K562 (cell line): ENCODE results near the gene TBC1D1. TPM values are rescaled to one million over a fixed set of nuclear protein-coding genes. Genes with fewer than 3 reads are reported as not detected.

ENCODE experiments used
- ARNT ChIP-seq, 2 experiments: fragments of 450-650 bp; IDR thresholded peaks; 2 replicates each; pipeline ENCODE4 v1.6.1; 2016; ENCODE audit warnings: mild to moderate bottlenecking in 1 of 2
- BCL6 ChIP-seq: fragments of 250-450 bp; sonication (Bioruptor Pico); IDR thresholded peaks from 2 replicates; pipeline ENCODE4 v1.4.0; 2020
- CREBBP ChIP-seq: IDR thresholded peaks from one replicate; pipeline ENCODE4 v1.6.1; 2012; ENCODE audit warnings: low read depth, mild to moderate bottlenecking, control low read depth, inconsistent platforms, low read length
- E2F1 ChIP-seq: sonication (generic); formaldehyde crosslinking; IDR thresholded peaks from 2 replicates; pipeline ENCODE4 v1.8.1; 2023; ENCODE audit warnings: mild to moderate bottlenecking, missing genetic modification reagents, moderate library complexity
- ELK1 ChIP-seq: sonication (generic); formaldehyde crosslinking; IDR thresholded peaks from 2 replicates; pipeline ENCODE4 v1.8.1; 2022; ENCODE audit warnings: missing genetic modification reagents
- EWSR1 ChIP-seq: fragments of 450-650 bp; IDR thresholded peaks from 2 replicates; pipeline ENCODE4 v1.6.1; 2018; ENCODE audit warnings: borderline replicate concordance, mild to moderate bottlenecking, low read depth, moderate library complexity; ENCODE audit not compliant: partially characterized antibody
- GTF2F1 ChIP-seq: IDR thresholded peaks from 2 replicates; pipeline ENCODE4 v1.6.1; 2011; ENCODE audit warnings: low read depth, low read length, improper control_type of control experiment
- KDM1A ChIP-seq, 2 experiments: fragments of 450-650 bp; IDR thresholded peaks; 2 replicates each; pipeline ENCODE4 v1.6.1; 2016; ENCODE audit warnings: mild to moderate bottlenecking in 2 of 2
- KLF13 ChIP-seq: fragments of 450-650 bp; IDR thresholded peaks from 2 replicates; pipeline ENCODE4 v1.6.1; 2016; ENCODE audit warnings: missing genetic modification characterization, low read depth, mild to moderate bottlenecking, missing compliant biosample characterization, moderate library complexity, borderline replicate concordance
- MAFF ChIP-seq: IDR thresholded peaks from 2 replicates; pipeline ENCODE4 v1.6.1; 2012; ENCODE audit warnings: low read length, improper control_type of control experiment
- MAZ ChIP-seq, 2 experiments: fragments of 450-650 bp in 1 of 2; sonication (generic) in 1 of 2; formaldehyde crosslinking; IDR thresholded peaks in 1 of 2; conservative IDR thresholded peaks in 1 of 2; 2 replicates each; pipeline versions ENCODE4 v1.4.0 to v1.5.0; 2020; ENCODE audit warnings: mild to moderate bottlenecking in 1 of 2, missing genetic modification reagents in 1 of 2
- MECOM ChIP-seq: fragments of 250-450 bp; sonication (Bioruptor Pico); IDR thresholded peaks from 2 replicates; pipeline ENCODE4 v1.8.0; 2022; ENCODE audit warnings: inconsistent platforms
- MTA1 ChIP-seq: fragments of 450-650 bp; IDR thresholded peaks from 2 replicates; pipeline ENCODE4 v1.6.1; 2017; ENCODE audit warnings: borderline replicate concordance
- NEUROD1 ChIP-seq: fragments of 150-350 bp; IDR thresholded peaks from 2 replicates; pipeline ENCODE4 v1.6.1; 2014; ENCODE audit warnings: borderline replicate concordance, low read length, low read depth; ENCODE audit not compliant: partially characterized antibody
- NR2C1 ChIP-seq, 2 experiments: fragments of 450-650 bp; IDR thresholded peaks; 2 replicates each; pipeline ENCODE4 v1.6.1; 2017; ENCODE audit warnings: mild to moderate bottlenecking in 2 of 2, antibody characterized with exemption in 1 of 2, inconsistent platforms in 1 of 2, missing compliant biosample characterization in 1 of 2, missing genetic modification characterization in 1 of 2
- RNF2 ChIP-seq: sonication (generic); IDR thresholded peaks from 2 replicates; pipeline ENCODE4 v1.6.1; 2016
- SMAD4 ChIP-seq: fragments of 250-450 bp; sonication (Bioruptor Pico); conservative IDR thresholded peaks from 2 replicates; pipeline ENCODE4 v1.8.0; 2021; ENCODE audit warnings: inconsistent platforms, mild to moderate bottlenecking, moderate library complexity
- SMARCA4 ChIP-seq: fragments of 450-650 bp; IDR thresholded peaks from 2 replicates; pipeline ENCODE4 v1.6.1; 2016
- SREBF2 ChIP-seq: sonication (generic); formaldehyde crosslinking; IDR thresholded peaks from 2 replicates; pipeline ENCODE4 v1.4.0; 2020; ENCODE audit warnings: mild to moderate bottlenecking, missing genetic modification reagents
- TAL1 ChIP-seq: fragments of 450-650 bp; IDR thresholded peaks from 2 replicates; pipeline ENCODE4 v1.6.1; 2016; ENCODE audit warnings: mild to moderate bottlenecking
- ZFP36 ChIP-seq: fragments of 150-350 bp; IDR thresholded peaks from 2 replicates; pipeline ENCODE4 v1.6.1; 2018; ENCODE audit warnings: low read length, low read depth; ENCODE audit not compliant: partially characterized antibody
- ZFPM2 ChIP-seq: fragments of 250-450 bp; sonication (Bioruptor Pico); IDR thresholded peaks from 2 replicates; pipeline ENCODE4 v1.5.1; 2022; ENCODE audit warnings: mild to moderate bottlenecking
- ZNF311 ChIP-seq: fragments of 250-450 bp; sonication (Bioruptor Pico); IDR thresholded peaks from 2 replicates; pipeline ENCODE4 v1.4.0; 2020; ENCODE audit warnings: mild to moderate bottlenecking, moderate library complexity
- ZNF780A ChIP-seq: fragments of 250-450 bp; sonication (Bioruptor Pico); IDR thresholded peaks from 2 replicates; pipeline ENCODE4 v1.5.0; 2021; ENCODE audit warnings: mild to moderate bottlenecking
- polyA plus RNA-seq, 8 experiments: library from polyadenylated mRNA; depleted of rRNA in 4 of 8; stranded (reverse) in 5 of 8; unstranded in 3 of 8; fragments of >200 nt; fragmentation: Nextera tagmentation in 2 of 8; fragmentation: Illumina TruSeq in 1 of 8; extraction: Ambion mirVana in 2 of 8; extraction: Trizol in 1 of 8; gene quantifications; 2 replicates each; pipeline versions ENCODE4 v1.2.1 to v1.2.3, GENCODE V29; 2011 to 2014; ENCODE audit warnings: inconsistent platforms in 1 of 8, missing spikeins in 1 of 8
- total RNA-seq, 7 experiments: library from RNA; depleted of rRNA in 6 of 7; stranded (reverse); fragments of >200 nt in 6 of 7; fragmentation: Illumina TruSeq in 2 of 7; extraction: Trizol in 2 of 7; gene quantifications; 2 replicates each; pipeline versions ENCODE4 v1.2.1 to v1.2.3, GENCODE V29; 2011 to 2021; ENCODE audit warnings: low replicate concordance in 1 of 7
- TF ChIP-seq, protein P1 (sequence below): fragments of 200-800 bp; sonication (Bioruptor generic); IDR thresholded peaks from 2 replicates; pipeline ENCODE4 v1.6.1; 2017; ENCODE audit warnings: missing genetic modification characterization, missing compliant biosample characterization
- TF ChIP-seq, protein P2 (sequence below): fragments of 450-650 bp; IDR thresholded peaks from 2 replicates; pipeline ENCODE4 v1.6.1; 2016

TBC1D1 gene
- total and polyA plus RNA-seq, 9 of the 15 experiments (the other 6 are each of a cell fraction or from before 2014, with no cell fraction given), result 0.59 to 14.2 (median 8.8) TPM

GRCh38 chr4:37977471-37978247 is 86.8 kb downstream of the TBC1D1 start (continued):
- TF ChIP-seq SMAD4 (CRISPR knock-in tag), result peak; percentile 42; the same call in 1 of the 2 replicates
- TF ChIP-seq NEUROD1, result no peak
- TF ChIP-seq MAFF, result no peak
- TF ChIP-seq NR2C1 (IDR thresholded peaks at IDR 0.05), result no peak
- TF ChIP-seq NR2C1 (tag; IDR thresholded peaks at IDR 0.05), result no peak
- TF ChIP-seq, protein P1, sequence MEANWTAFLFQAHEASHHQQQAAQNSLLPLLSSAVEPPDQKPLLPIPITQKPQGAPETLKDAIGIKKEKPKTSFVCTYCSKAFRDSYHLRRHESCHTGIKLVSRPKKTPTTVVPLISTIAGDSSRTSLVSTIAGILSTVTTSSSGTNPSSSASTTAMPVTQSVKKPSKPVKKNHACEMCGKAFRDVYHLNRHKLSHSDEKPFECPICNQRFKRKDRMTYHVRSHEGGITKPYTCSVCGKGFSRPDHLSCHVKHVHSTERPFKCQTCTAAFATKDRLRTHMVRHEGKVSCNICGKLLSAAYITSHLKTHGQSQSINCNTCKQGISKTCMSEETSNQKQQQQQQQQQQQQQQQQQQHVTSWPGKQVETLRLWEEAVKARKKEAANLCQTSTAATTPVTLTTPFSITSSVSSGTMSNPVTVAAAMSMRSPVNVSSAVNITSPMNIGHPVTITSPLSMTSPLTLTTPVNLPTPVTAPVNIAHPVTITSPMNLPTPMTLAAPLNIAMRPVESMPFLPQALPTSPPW (CRISPR knock-in tag), result no peak
- TF ChIP-seq ARNT (IDR thresholded peaks at IDR 0.05), result no peak
- no peak for TF ChIP-seq GTF2F1
- TF ChIP-seq E2F1 (CRISPR knock-in tag), result peak; percentile 57; the same call in 1 of the 2 replicates
- no peak for TF ChIP-seq SMARCA4
- no peak for TF ChIP-seq MTA1
- no peak for TF ChIP-seq EWSR1
- no peak for TF ChIP-seq TAL1
- no peak for TF ChIP-seq ZNF311 (CRISPR knock-in tag)
- no peak for TF ChIP-seq ZFP36
- TF ChIP-seq CREBBP, result no peak
- TF ChIP-seq ZNF780A (CRISPR knock-in tag), result no peak
- no peak for TF ChIP-seq ELK1 (CRISPR knock-in tag)
- TF ChIP-seq MECOM (CRISPR knock-in tag), result no peak
- no peak for TF ChIP-seq BCL6
- 0 out of 4 replicates have a peak, but pooled peaks of 1 of the 2 experiments have one; percentile 11 for TF ChIP-seq KDM1A (IDR thresholded peaks at IDR 0.05)
- TF ChIP-seq KLF13 (tag), result no peak
- no peak for TF ChIP-seq RNF2
- TF ChIP-seq ZFPM2 (CRISPR knock-in tag), result no peak
- TF ChIP-seq SREBF2 (CRISPR knock-in tag), result no peak
- TF ChIP-seq, protein P2, sequence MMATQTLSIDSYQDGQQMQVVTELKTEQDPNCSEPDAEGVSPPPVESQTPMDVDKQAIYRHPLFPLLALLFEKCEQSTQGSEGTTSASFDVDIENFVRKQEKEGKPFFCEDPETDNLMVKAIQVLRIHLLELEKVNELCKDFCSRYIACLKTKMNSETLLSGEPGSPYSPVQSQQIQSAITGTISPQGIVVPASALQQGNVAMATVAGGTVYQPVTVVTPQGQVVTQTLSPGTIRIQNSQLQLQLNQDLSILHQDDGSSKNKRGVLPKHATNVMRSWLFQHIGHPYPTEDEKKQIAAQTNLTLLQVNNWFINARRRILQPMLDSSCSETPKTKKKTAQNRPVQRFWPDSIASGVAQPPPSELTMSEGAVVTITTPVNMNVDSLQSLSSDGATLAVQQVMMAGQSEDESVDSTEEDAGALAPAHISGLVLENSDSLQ, result no peak
- TF ChIP-seq MAZ (CRISPR knock-in tag; conservative IDR thresholded peaks at IDR 0.05 in 1 of 2, IDR thresholded peaks at IDR 0.05 in 1 of 2), result peak in 1 of 2 experiments; percentile 45; a peak in 2 of 4 replicates
